Neural crest cell (in vitro differentiated cells): Measurements from ENCODE around the gene ROPN1L. TPM values are rescaled to one million over a fixed set of nuclear protein-coding genes. Genes with fewer than 3 reads are reported as not detected.

ENCODE experiments used
- DNase-seq: peaks from one replicate; pipeline ENCODE4 v3.0.0; 2021; ENCODE audit warnings: low read depth, mixed read lengths, low spot score
- H3K27ac Mint-ChIP-seq: one replicate; pipeline ENCODE4 v1.8.0; 2021; ENCODE audit warnings: mild to moderate bottlenecking, mixed read lengths; ENCODE audit not compliant: unreplicated experiment
- H3K27me3 Mint-ChIP-seq: 2 replicates; pipeline ENCODE4 v1.8.0; 2021; ENCODE audit warnings: low read depth, mild to moderate bottlenecking, mixed read lengths
- H3K36me3 Mint-ChIP-seq: 2 replicates; pipeline ENCODE4 v1.8.0; 2021; ENCODE audit warnings: low read depth, mild to moderate bottlenecking, mixed read lengths
- H3K4me1 Mint-ChIP-seq: 2 replicates; pipeline ENCODE4 v1.8.0; 2021; ENCODE audit warnings: mixed read lengths
- H3K4me3 Mint-ChIP-seq: one replicate; pipeline ENCODE4 v1.8.0; 2021; ENCODE audit warnings: mild to moderate bottlenecking, mixed read lengths
- H3K9me3 Mint-ChIP-seq: 2 replicates; pipeline ENCODE4 v1.8.0; 2021; ENCODE audit warnings: mixed read lengths
- CTCF ChIP-seq: fragments of 200-600 bp; sonication (generic); conservative IDR thresholded peaks from 2 replicates; pipeline ENCODE4 v1.5.0; 2021; ENCODE audit warnings: antibody characterized with exemption, mild to moderate bottlenecking
- total RNA-seq: library from RNA; stranded (reverse); gene quantifications from 2 replicates; pipeline ENCODE4 v1.2.1, GENCODE V29; 2021

Gene ROPN1L
- total RNA-seq, 1 donor from 2014 or later: 0.68 TPM

GRCh38 chr5:10486511-10487344, 45.0 kb downstream of the ROPN1L start:
- peaks cover 4% of the 10 kb centered on the region for H3K4me1 Mint-ChIP-seq
- no peaks in the 10 kb centered on the region for H3K36me3 Mint-ChIP-seq
- no peak for DNase-seq
- H3K9me3 Mint-ChIP-seq: no peaks in the 10 kb centered on the region
- TF ChIP-seq CTCF: no peak
- H3K4me3 Mint-ChIP-seq: no peak overlapping the region
- no peak overlapping the region for H3K27ac Mint-ChIP-seq
- peaks cover 6% of the 10 kb centered on the region for H3K27me3 Mint-ChIP-seq

DNA sequence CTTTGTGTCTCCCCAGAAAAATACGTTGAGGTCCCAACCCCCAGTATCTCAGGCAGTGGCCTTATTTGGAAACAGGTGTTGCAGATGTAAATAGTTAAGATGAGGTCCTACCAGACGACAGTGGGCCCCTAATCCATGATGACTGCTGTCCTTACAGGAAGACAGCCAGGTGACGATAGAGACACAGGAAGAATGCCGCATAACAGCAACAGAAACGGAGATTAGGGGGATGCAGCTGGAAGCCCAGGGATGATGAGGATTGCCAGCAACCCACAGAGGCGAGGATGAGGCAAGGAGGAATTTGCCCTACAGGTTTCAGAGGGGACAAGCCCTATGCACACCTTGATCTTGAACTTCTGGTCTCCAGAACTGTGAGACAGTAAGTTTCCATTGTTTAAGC, 46.5 kb downstream of the ROPN1L start:
- no peak for DNase-seq
- Mint-ChIP-seq H3K4me3 (no peak overlapping the region), H3K4me1 (peaks cover 4% of the 10 kb centered on the region), H3K27me3 (peaks cover 6% of the 10 kb centered on the region), H3K9me3 (no peaks in the 10 kb centered on the region), H3K36me3 (no peaks in the 10 kb centered on the region), H3K27ac (no peak overlapping the region)
- no peak for TF ChIP-seq CTCF

DNA sequence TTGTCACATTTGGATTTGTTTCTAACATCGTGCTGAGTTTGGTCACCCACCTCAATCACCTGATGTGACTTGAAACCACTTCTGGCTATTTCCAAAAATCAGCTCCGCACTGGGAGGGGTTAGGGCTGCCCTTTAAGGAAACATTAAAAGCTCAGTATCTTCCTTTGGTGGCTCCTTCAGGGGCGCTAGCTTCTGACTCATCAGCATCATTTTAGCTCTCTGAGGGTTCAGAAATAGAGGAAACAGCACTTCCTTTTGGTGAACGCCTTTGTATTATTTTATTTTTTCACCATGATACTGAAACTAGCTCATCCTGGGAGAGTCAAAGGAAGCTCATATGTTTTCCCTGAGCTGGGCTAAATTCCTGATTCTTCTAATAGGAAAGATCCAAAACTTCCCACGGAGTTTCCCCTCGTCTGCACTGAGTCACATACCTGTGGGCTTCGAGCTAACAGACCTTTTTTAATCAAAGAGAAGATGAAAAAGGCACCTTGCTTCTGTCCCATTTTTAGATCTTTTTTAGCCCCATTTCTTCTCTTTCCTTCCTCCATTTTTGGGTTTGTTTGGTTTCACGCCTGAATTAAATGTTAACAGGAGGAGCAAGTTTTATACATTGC, 48.2 kb downstream of the ROPN1L start:
- Mint-ChIP-seq H3K4me1 (peaks cover 4% of the 10 kb centered on the region), H3K36me3 (peaks cover 4% of the 10 kb centered on the region), H3K27me3 (peaks cover 6% of the 10 kb centered on the region), H3K4me3 (no peak overlapping the region), H3K9me3 (peaks cover 8% of the 10 kb centered on the region), H3K27ac (no peak overlapping the region)
- TF ChIP-seq CTCF: no peak
- DNase-seq: no peak

DNA sequence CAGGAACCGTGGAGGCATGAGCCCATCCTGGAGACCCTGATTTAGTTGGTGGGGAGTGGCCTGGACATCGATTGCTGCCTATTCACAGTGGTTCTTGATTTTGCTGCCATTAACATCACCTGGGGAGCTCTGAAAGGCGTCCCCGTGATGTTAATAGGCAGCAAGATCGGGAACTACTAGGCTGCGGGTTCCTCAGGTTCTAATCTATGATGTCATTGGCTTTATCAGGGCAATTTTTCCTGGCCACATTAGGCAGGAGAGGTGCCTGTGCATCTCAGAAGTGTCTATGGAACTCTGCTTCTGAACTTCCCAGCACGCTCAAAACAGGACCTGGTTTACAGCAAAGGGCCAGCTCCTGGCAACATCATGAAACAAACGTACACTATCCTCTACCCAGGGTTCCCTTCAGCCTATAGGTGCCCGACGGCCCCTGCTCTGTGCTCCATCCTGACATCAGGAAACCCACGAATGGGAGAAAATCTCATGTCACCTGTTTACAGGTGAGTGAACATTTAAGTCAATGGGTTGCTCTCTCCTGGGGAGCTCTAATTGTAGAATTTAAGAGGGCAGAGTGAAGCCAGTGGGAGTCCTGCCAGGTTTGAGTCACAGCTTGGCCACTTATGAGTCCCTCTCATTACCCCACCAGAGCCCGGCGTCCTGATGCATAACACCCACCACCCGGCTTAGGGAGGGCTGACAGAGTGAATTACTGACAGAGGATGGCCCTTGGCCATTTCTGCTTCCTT, 49.4 kb downstream of the ROPN1L start:
- H3K4me1 Mint-ChIP-seq: no peaks in the 10 kb centered on the region
- peaks cover 4% of the 10 kb centered on the region for H3K36me3 Mint-ChIP-seq
- no peak for DNase-seq
- no peak for TF ChIP-seq CTCF
- H3K27ac Mint-ChIP-seq: no peak overlapping the region
- H3K27me3 Mint-ChIP-seq: peaks cover 6% of the 10 kb centered on the region
- H3K9me3 Mint-ChIP-seq: peaks cover 8% of the 10 kb centered on the region
- no peak overlapping the region for H3K4me3 Mint-ChIP-seq

DNA sequence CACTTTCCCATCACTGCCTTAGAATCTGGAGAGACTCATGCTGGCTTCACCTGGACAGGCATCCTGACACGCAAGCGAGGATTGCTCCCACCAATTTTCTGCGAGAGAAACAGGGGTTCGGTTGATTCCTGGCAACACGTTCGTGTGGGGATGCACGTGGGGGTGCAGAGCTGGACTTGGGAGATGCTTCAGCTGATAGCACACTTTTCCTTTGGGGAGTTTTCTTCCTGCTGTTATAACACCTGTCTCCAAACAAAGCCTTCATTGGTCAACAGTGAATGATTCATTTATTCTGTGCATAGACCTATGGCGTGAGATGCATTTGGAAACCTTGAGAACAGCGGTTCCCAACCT, 50.0 kb downstream of the ROPN1L start:
- Mint-ChIP-seq H3K4me3 (no peak overlapping the region), H3K9me3 (peaks cover 8% of the 10 kb centered on the region), H3K4me1 (no peaks in the 10 kb centered on the region), H3K27ac (no peak overlapping the region), H3K36me3 (peaks cover 4% of the 10 kb centered on the region), H3K27me3 (peaks cover 6% of the 10 kb centered on the region)
- TF ChIP-seq CTCF: no peak
- no peak for DNase-seq
